Common myeloid progenitor, CD34-positive (primary cell): ENCODE results near the gene EIF4EBP3.

ENCODE experiments used
- CTCF ChIA-PET: fragments of 350-600 bp; sonication (Branson Sonifier 250); formaldehyde crosslinking; loops from one replicate; lab custom pipeline; 2021; ENCODE audit warnings: antibody characterized with exemption; lab: Charles Lee
- POLR2A ChIA-PET: fragments of 350-600 bp; sonication (Branson Sonifier 250); formaldehyde crosslinking; loops from one replicate; lab custom pipeline; 2021; ENCODE audit warnings: antibody characterized with exemption; lab: Charles Lee
- DNase-seq, 3 donors: peaks; one replicate each; pipeline versions ENCODE4 v3.0.0 to v3.0.0-alpha.2; 2013
- H3K27ac ChIP-seq, 2 experiments: 1 replicate in 1 of 2; 2 replicates in 1 of 2; pipeline ENCODE4 v1.7.0; 2013; ENCODE audit warnings: inconsistent platforms in 2 of 2, low read length in 2 of 2, mild to moderate bottlenecking in 2 of 2, low read depth in 1 of 2, moderate library complexity in 1 of 2; ENCODE audit not compliant: severe bottlenecking in 2 of 2, insufficient read depth in 1 of 2, poor library complexity in 1 of 2
- H3K27me3 ChIP-seq, 5 experiments: replicated peaks in 2 of 5; 1 replicate in 3 of 5; 2 replicates in 2 of 5; pipeline versions ENCODE4 v1.6.1 to v1.7.0; 2013; ENCODE audit warnings: low read length in 4 of 5, mild to moderate bottlenecking in 2 of 5, moderate library complexity in 2 of 5, inconsistent platforms in 1 of 5; ENCODE audit not compliant: insufficient read depth in 5 of 5, control insufficient read depth in 4 of 5
- H3K36me3 ChIP-seq, 4 experiments: 1 replicate in 2 of 4; 2 replicates in 2 of 4; pipeline versions ENCODE4 v1.6.1 to v1.7.0; 2013; ENCODE audit warnings: low read length in 3 of 4, control low read depth in 1 of 4, mild to moderate bottlenecking in 1 of 4; ENCODE audit not compliant: control insufficient read depth in 4 of 4, insufficient read depth in 4 of 4
- H3K4me1 ChIP-seq, 4 experiments: 1 replicate in 3 of 4; 2 replicates in 1 of 4; pipeline versions ENCODE4 v1.6.1 to v1.7.1; 2013; ENCODE audit warnings: low read length in 3 of 4, mild to moderate bottlenecking in 3 of 4, control low read depth in 1 of 4, inconsistent platforms in 1 of 4, moderate library complexity in 1 of 4; ENCODE audit not compliant: control insufficient read depth in 4 of 4, insufficient read depth in 4 of 4; ENCODE audit errors: control extremely low read depth in 1 of 4
- H3K4me3 ChIP-seq, 7 experiments: 1 replicate in 4 of 7; 2 replicates in 3 of 7; pipeline versions ENCODE4 v1.5.1 to v1.7.0; 2013; ENCODE audit warnings: mild to moderate bottlenecking in 7 of 7, low read length in 6 of 7, moderate library complexity in 6 of 7, inconsistent platforms in 2 of 7, low read depth in 2 of 7, control low read depth in 1 of 7; ENCODE audit not compliant: insufficient read depth in 4 of 7, control insufficient read depth in 1 of 7; ENCODE audit errors: extremely low read depth in 1 of 7
- H3K9me3 ChIP-seq, 5 experiments: 1 replicate in 4 of 5; 2 replicates in 1 of 5; pipeline versions ENCODE4 v1.6.1 to v1.7.1; 2013; ENCODE audit warnings: low read length in 4 of 5, mild to moderate bottlenecking in 2 of 5, inconsistent platforms in 1 of 5, low read depth in 1 of 5, moderate library complexity in 1 of 5; ENCODE audit not compliant: control insufficient read depth in 4 of 5, insufficient read depth in 2 of 5; ENCODE audit errors: control extremely low read depth in 1 of 5
- WGBS: methylation state at CpG from one replicate; pipeline ENCODE4 v1.1.5; 2013; ENCODE audit not compliant: insufficient coverage; 5-methylcytosine and 5-hydroxymethylcytosine counted together

Gene EIF4EBP3

DNA sequence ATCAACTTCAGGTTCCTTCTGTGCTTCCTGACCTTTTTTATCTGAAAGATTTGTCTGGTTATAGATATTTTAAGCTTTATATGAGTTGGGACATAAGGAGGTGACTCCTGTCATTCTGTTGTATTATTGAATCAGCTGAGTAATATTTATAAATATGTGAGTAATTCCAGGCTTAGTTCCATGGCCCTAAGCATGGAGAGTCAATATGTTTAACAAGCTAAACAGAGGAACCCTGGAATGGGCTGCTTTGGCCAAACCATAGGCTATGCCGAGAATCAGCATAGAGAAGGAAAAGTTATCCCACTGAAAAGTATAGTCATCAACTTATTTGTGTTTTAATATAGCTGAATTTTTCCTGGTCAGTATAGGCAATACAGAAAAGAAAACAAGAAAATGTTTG is 7.2 kb upstream of the EIF4EBP3 start:
- CTCF ChIA-PET = interaction anchor here (1.0 to 1.9 kb wide), 7 partner anchors 8 to 171 kb away, joined by 3 to 5 read pairs (median 3); no protein-coding TSS in a partner anchor
- WGBS = no CpG with 5 or more reads among the region's 1 CpG
- DNase-seq = no peak
- Histone ChIP-seq H3K36me3 (peaks cover 37 to 83% (median 62%) of the 10 kb centered on the region in 4 experiments), H3K9me3 (no peaks in the 10 kb centered on the region), H3K4me3 (no peak overlapping the region), H3K27me3 (no peaks in the 10 kb centered on the region), H3K4me1 (no peaks in the 10 kb centered on the region), H3K27ac (no peak overlapping the region)
- POLR2A ChIA-PET = no interaction called here

DNA sequence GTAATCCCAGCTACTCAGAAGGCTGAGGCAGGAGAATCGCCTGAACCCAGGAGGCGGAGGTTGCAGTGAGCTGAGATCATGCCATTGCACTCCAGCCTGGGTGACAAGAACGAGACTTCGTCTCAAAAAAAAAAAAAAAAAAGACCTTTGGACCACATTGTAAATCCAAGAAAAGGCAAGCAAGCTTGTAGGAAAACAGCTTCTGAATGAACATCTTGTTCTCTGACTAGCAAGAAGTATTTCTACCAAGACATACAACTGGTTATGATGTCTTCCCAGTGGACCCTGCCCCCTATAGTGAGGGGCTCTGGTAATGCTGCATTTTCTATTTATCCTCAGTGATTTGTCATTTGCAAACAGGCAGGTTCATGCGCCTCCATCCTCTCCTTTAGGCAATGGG is 4.5 kb upstream of the EIF4EBP3 start:
- POLR2A ChIA-PET = no interaction called here
- Histone ChIP-seq H3K27me3 (no peaks in the 10 kb centered on the region), H3K36me3 (peaks cover 27 to 61% (median 47%) of the 10 kb centered on the region in 4 experiments), H3K27ac (no peak overlapping the region), H3K4me1 (peaks cover 0 to 15% (median 9%) of the 10 kb centered on the region in 4 experiments), H3K9me3 (no peaks in the 10 kb centered on the region), H3K4me3 (no peak overlapping the region)
- DNase-seq = no peak
- CTCF ChIA-PET = no interaction called here
- 87% methylated on average over 3 of the region's 5 CpGs for WGBS

DNA sequence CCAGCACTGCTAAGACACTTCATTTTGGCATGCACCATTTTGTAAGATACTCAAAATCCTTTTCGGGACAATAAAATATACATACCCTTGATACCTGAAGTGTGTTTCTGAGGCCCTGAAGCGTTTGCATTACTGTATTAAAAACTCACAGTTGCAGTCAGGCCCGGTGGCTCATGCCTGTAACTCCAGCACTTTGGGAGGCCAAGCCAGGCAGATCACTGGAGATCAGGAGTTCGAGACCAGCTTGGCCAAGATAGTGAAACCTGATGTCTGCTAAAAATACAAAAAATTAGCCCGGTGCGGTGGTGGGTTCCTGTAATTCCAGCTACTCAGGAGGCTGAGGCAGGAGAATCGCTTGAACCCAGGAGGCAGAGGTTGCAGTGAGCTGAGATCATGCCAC is 2.5 kb upstream of the EIF4EBP3 start:
- Histone ChIP-seq H3K4me3 (no peak overlapping the region), H3K4me1 (peaks cover 8 to 34% (median 27%) of the 10 kb centered on the region in 4 experiments), H3K27me3 (no peaks in the 10 kb centered on the region), H3K36me3 (peaks cover 21 to 53% (median 36%) of the 10 kb centered on the region in 4 experiments), H3K27ac (no peak overlapping the region), H3K9me3 (no peaks in the 10 kb centered on the region)
- POLR2A ChIA-PET = no interaction called here
- no peak for DNase-seq
- WGBS = 98% methylated on average over 7 of the region's 7 CpGs
- CTCF ChIA-PET = no interaction called here

GRCh38 chr5:140545606-140546005 is 1.9 kb upstream of the EIF4EBP3 start:
- Histone ChIP-seq H3K9me3 (no peaks in the 10 kb centered on the region), H3K36me3 (peaks cover 26 to 53% (median 37%) of the 10 kb centered on the region in 4 experiments), H3K4me1 (peaks cover 8 to 34% (median 27%) of the 10 kb centered on the region in 4 experiments), H3K4me3 (no peak overlapping the region), H3K27me3 (no peaks in the 10 kb centered on the region), H3K27ac (no peak overlapping the region)
- WGBS = 98% methylated on average over 9 of the region's 10 CpGs
- ChIA-PET CTCF (interaction anchor here (0.6 to 5.2 kb wide), 4 partner anchors 22 to 102 kb away, joined by 4 to 69 read pairs (median 18); partner anchors contain the start of genes CD14, IK and NDUFA2), POLR2A (interaction anchor here (0.7 kb wide), 1 partner anchor 118 kb away, joined by 3 read pairs; no protein-coding TSS in a partner anchor)
- no peak for DNase-seq

- H3K36me3 ChIP-seq = peaks cover 23 to 52% (median 34%) of the 10 kb centered on the region in 4 experiments
- POLR2A ChIA-PET = interaction anchor here (0.6 to 2.7 kb wide), 8 partner anchors 10 to 1104 kb away, joined by 3 to 13 read pairs (median 4); partner anchors contain the start of genes ANKHD1, FCHSD1, IK and NDUFA2
Observed at GRCh38 chr5:140546851-140547507, 483 bp upstream of the EIF4EBP3 start.

DNA sequence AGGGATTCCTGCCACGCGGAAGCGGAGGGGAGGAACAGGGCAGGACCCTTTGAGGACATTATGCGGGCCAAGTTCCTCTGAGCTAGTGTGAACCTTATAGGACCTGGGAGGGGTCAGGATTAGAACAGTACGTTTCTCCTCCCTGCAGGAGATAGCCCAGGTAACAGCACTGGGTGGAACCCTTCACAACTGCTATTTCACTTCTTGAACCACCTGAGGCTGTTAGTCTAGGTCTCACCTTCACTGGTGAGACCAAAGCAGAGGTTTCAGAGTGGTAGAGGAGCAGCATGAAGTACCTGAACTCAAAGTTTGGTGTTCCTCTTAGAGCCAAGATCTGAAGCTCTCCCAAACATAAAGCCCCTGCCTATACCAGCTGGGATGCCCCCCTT is 832 bp downstream of the EIF4EBP3 start:
- 7% methylated on average over 5 of the region's 5 CpGs for WGBS
- POLR2A ChIA-PET = interaction anchor here (0.7 to 2.7 kb wide), 4 partner anchors 9 to 99 kb away, joined by 3 to 13 read pairs (median 4); partner anchors contain the start of genes IK, NDUFA2, SRA1 and TMCO6

More at GRCh38 chr5:140546851-140547507, 483 bp upstream of the EIF4EBP3 start:
- peak overlapping the region in 6 of 7 experiments; percentile 21 to 88 (median 68) for H3K4me3 ChIP-seq
- peaks cover 8 to 34% (median 27%) of the 10 kb centered on the region in 4 experiments for H3K4me1 ChIP-seq
- no peaks in the 10 kb centered on the region for H3K27me3 ChIP-seq
- 68% methylated on average over 11 of the region's 13 CpGs for WGBS
- DNase-seq = peak in 1 of 3 donors; percentile 10
- H3K9me3 ChIP-seq = no peaks in the 10 kb centered on the region
- H3K27ac ChIP-seq = peak overlapping the region; percentile 42 to 83
- CTCF ChIA-PET = interaction anchor here (0.8 to 5.2 kb wide), 18 partner anchors 9 to 191 kb away, joined by 3 to 69 read pairs (median 6); partner anchors contain the start of genes APBB3, CD14, HARS1 and HARS2

More for the DNA sequence above, 832 bp downstream of the EIF4EBP3 start:
- Histone ChIP-seq H3K4me1 (peaks cover 9 to 34% (median 27%) of the 10 kb centered on the region in 4 experiments), H3K36me3 (peaks cover 22 to 53% (median 30%) of the 10 kb centered on the region in 4 experiments), H3K9me3 (no peaks in the 10 kb centered on the region), H3K4me3 (peak overlapping the region in 6 of 7 experiments; percentile 28 to 88 (median 68)), H3K27ac (peak overlapping the region; percentile 42 to 83), H3K27me3 (no peaks in the 10 kb centered on the region)
- no peak for DNase-seq
- CTCF ChIA-PET = interaction anchor here (0.8 to 5.2 kb wide), 15 partner anchors 9 to 143 kb away, joined by 3 to 69 read pairs (median 6); partner anchors contain the start of genes APBB3, CD14, HARS1 and HARS2
